ENCODE measurements around the gene KCNJ3.

The KCNJ3 gene

DNA sequence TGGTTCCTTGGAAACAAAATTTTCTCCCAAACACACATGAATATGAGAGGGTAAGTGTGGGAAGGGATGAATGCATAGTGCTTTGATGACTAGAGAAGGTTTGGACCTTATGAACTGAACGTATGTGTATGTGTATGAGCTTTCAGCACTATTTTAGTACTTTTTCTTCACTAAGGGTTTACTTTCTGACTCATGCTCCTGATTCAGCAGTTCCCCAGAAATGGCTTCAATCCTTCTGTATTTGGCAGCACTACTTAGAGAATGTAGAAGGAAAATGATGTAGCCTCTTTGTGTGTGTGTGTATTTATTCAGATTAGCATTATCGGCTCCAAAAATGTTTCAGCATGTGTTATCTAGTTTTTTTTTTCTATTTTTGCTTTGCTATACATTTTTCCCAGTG lies 22.2 kb downstream of the KCNJ3 start:
- DNase-seq (ENCODE audit: extremely low read depth, low read depth), result no peak
- TF ChIP-seq, protein P1, sequence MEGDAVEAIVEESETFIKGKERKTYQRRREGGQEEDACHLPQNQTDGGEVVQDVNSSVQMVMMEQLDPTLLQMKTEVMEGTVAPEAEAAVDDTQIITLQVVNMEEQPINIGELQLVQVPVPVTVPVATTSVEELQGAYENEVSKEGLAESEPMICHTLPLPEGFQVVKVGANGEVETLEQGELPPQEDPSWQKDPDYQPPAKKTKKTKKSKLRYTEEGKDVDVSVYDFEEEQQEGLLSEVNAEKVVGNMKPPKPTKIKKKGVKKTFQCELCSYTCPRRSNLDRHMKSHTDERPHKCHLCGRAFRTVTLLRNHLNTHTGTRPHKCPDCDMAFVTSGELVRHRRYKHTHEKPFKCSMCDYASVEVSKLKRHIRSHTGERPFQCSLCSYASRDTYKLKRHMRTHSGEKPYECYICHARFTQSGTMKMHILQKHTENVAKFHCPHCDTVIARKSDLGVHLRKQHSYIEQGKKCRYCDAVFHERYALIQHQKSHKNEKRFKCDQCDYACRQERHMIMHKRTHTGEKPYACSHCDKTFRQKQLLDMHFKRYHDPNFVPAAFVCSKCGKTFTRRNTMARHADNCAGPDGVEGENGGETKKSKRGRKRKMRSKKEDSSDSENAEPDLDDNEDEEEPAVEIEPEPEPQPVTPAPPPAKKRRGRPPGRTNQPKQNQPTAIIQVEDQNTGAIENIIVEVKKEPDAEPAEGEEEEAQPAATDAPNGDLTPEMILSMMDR (IDR thresholded peaks at IDR 0.05; ENCODE audit: low read depth, low read length, missing control alignments), result no peak

DNA sequence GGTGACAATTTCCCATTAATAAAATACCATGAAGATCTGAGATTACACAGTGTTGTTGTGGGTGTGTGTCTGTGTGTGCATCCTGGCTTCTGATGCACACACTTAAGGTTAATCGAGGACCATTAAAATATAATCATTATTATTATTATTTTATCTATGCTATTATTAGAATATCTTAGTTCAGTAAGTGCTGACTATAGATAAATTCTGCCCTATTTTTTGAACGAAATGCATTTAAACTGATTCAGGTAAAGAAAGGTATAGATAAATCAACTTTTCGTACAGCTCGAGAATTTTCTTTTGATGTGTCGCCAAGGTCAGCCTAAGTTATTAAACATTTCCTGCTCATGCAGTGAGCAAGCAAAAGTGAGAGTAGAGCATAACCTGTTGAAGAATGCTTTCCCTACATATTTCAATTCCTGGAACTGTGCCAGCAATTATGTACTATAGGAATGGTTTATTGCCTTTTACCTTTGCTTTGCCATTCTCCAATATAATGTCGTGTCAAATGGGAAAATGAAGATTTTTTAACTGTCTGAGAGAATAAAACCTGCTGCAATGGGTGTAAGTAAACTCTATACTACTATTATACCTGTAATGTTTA lies 25.8 kb downstream of the KCNJ3 start:
- TF ChIP-seq, protein P1 (IDR thresholded peaks at IDR 0.05; ENCODE audit: low read depth, low read length, missing control alignments), result no peak
- no peak overlapping the region for H3K4me3 ChIP-seq (replicated peaks; ENCODE audit: low read depth, low read length)
- DNase-seq (ENCODE audit: extremely low read depth, low read depth), result no peak

More for the DNA sequence above, 22.2 kb downstream of the KCNJ3 start:
- no peak overlapping the region for H3K4me3 ChIP-seq (replicated peaks; ENCODE audit: low read depth, low read length)

DNA sequence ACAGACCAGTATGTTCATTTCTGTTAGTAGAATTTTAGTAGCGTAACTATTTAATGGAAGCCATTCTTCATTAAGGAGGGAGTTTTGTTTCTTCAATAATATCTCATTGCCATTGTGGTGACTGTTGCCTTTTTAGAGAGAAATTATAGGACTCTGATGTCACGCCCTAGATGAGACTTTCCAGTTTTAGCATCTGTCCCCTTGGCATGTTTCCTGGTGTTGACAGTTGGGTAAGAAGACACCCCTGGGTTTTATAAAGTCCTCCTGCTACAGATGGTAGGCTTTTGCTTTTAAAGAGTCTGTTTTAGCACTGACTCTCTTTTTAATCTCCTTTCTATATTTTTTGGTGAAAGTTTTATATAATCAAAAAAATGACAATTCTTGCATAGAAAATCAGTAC lies 41.9 kb downstream of the KCNJ3 start:
- TF ChIP-seq, protein P1 (IDR thresholded peaks at IDR 0.05; ENCODE audit: low read depth, low read length, missing control alignments), result no peak
- no peak for DNase-seq (ENCODE audit: extremely low read depth, low read depth)
- no peak overlapping the region for H3K4me3 ChIP-seq (replicated peaks; ENCODE audit: low read depth, low read length)

DNA sequence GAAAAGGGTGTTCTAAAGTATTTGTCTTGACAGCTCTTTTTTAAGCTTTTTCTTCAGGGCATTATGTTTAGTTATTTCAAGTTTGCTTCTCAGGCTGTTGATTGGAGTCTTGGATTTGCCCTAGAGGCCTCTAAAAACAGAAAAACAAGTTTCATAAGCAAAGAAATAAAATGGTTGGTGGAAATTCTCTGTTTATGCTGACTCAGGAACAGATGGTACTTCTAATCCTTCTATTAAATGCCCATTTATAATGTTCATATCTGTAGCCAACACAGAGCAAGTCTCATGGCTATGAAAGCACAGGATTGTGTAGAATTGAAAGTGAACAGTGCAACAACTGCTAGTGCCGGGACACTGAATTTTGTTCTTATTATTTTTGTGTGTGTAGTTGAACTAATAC lies 60.4 kb downstream of the KCNJ3 start:
- H3K4me3 ChIP-seq (replicated peaks; ENCODE audit: low read depth, low read length), result no peak overlapping the region
- DNase-seq (ENCODE audit: extremely low read depth, low read depth), result no peak
- TF ChIP-seq, protein P1 (IDR thresholded peaks at IDR 0.05; ENCODE audit: low read depth, low read length, missing control alignments), result no peak

DNA sequence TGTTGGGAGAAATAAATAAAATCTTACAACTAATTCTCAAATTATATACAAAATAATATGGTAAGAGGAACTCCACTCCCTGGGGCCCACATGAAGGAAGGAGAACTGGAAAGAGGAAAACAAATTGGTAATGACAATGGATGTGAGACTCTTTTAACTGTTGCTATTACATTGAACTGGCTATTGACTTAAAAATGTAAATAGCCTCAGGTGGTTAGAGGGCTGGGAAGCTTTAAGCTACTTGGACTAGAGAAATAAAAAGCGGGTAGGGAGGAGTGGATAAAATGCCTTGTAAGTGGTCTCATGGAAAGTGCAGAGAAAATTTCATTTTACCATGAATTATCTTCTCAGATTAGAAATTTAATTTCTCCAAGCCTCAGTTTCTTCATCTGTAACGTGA lies 64.1 kb downstream of the KCNJ3 start:
- DNase-seq (ENCODE audit: extremely low read depth, low read depth), result no peak
- TF ChIP-seq, protein P1 (IDR thresholded peaks at IDR 0.05; ENCODE audit: low read depth, low read length, missing control alignments), result no peak
- no peak overlapping the region for H3K4me3 ChIP-seq (replicated peaks; ENCODE audit: low read depth, low read length)

DNA sequence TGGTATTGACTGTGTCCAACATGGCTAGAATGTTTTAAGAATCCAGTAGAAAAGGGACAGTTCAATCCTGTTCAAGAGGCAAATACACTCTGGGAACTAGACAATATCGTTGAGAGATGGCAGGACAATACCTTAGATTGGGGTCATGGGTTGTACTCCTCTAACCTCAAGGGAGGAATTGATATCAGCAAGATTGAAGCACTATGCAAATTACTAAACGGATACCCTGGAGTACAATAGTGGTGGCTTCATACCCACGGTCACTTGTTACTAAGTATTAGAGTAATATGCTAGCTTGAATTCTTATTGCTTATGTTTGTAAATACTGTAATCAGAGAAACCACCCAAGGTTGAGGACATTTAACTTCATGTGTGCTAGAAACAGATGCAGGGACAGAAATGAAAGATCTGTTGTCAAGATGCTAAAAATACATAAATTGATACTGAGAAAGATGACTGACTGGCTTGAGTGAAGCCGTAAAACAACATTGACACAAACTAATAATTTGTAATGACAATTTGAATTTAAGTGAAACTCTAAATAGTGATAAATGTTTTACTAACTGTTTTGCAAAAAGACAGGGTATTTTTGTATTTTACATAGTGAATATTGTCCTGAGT lies 73.3 kb downstream of the KCNJ3 start:
- DNase-seq (ENCODE audit: extremely low read depth, low read depth), result no peak
- H3K4me3 ChIP-seq (replicated peaks; ENCODE audit: low read depth, low read length), result no peak overlapping the region
- TF ChIP-seq, protein P1 (IDR thresholded peaks at IDR 0.05; ENCODE audit: low read depth, low read length, missing control alignments), result no peak
